Head of caudate nucleus (tissue), 42 donors: Measurements from ENCODE around the gene SLC27A1.
"Not testable (repeated sequence)": the region's sequence is repeated elsewhere in the genome, so short reads cannot be mapped to it uniquely, and the experiment has no call there.

Experiments used
- DNase-seq, 42 donors: peaks; one replicate each; pipeline versions ENCODE4 v3.0.0 to v3.0.0-alpha.2; 2020 to 2021; ENCODE audit warnings: mixed read lengths in 7 of 42
- intact Hi-C: fragments of 100-400 bp; cut with DNase I; formaldehyde crosslinking; loops from one replicate; pipeline ENCODE4 v1.15.0; 2022

SLC27A1 gene

DNA sequence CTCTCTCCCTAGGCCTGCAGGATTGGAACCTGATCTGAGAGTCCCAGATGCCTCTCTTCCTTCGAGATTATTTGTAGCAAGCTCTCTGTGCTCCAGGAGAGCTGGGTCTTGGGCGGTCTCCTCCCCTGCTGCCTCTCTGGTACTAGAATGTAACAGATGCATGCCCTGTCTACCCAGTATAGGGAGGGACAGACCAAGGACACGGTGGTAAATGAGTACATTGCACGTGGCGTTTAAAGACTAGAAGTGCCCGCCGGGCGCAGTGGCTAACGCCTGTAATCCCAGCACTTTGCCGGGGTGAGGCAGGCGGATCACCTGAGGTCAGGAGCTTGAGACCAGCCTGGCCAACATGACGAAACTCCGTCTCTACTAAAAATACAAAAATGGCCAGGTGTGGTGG lies 11.7 kb downstream of the SLC27A1 start:
- DNase-seq: no peak
- intact Hi-C loops: no loop called here

DNA sequence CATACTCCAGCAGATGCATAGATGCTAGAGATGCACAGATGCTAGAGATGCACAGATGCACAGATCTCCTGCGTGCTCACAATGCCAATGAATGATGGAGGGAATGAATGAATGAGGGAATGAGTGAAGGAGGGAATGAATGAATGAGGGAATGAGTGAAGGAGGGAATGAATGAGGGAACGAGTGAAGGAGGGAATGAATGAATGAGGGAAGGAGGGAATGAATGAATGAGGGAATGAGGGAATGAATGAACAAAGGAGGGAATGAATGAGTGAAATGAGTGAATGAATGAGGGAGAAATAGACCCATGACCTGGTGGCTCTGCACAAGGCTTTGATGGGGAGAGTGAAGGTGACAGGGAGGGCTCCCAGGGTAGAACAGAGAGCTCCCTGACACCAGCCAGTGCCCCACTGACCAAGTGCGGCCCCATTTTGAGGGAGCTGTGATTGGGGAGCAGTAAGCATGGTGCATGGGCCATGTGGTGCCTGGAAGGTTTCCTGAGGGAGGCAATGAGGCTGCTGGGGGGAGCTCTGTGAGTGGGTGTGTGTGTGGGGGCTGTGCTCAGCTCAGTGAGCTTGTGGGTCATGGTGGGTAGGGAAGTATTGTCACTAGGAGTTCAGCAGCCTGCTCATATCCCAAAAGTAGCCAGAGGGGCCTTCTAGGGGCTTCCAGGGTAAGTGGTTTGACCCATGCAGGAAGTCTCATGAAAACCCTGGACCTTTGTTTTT lies 12.7 kb downstream of the SLC27A1 start:
- intact Hi-C loops: no loop called here
- DNase-seq: peak in 14 of 42 donors; percentile 24 to 70 (median 47)

DNA sequence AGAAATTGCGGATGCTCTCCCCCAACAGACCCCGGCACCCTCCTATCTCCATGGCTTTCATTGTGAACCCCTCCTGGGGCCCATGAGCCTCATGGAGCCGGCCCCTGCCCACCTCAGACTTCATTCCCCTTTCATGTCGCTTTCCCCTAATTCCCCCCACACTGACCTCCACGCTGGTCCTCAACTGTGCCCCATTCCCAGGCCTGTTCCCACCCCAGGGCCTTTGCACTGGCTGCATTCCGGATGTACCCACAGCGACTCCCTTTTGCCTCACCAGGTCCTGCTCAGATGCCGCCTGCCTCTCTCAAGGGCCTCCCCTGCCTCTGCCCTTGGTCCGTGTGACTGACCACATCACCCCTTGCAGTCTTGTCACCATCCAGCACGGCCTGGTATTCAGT lies 13.3 kb downstream of the SLC27A1 start:
- intact Hi-C loops: no loop called here
- no peak for DNase-seq

DNA sequence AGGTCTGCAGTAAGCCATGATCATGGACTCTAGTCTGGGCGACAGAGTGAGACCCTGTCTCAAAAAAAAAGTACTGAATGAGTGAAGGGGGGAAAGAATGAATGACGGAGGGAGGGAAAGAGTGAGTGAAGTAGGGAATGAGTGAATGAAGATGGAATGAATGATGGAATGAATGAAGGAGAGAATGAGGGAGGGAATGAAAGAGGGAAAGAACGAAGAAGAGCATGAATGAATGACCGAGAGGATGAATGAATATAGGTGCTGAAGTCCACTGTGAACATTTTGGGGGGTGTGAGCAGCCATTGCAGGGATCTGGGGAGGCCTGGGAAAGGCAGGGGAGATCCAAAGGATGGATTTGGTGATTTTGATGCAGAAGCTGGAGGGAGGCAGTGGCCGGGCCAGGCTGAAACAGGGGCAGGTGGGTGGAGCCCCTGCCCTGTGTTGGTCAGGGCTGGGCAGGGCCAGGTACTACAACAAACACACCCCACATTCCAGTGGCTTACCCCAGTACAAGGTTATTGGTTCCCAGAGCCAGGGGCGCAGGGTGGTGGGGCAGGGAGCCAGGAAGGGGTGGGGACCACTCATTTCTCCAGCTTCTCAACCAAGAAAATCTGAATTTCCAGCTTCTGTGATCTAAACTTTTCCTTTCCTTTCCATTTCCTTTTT lies 14.3 kb downstream of the SLC27A1 start:
- DNase-seq: no peak
- intact Hi-C loops: no loop called here

DNA sequence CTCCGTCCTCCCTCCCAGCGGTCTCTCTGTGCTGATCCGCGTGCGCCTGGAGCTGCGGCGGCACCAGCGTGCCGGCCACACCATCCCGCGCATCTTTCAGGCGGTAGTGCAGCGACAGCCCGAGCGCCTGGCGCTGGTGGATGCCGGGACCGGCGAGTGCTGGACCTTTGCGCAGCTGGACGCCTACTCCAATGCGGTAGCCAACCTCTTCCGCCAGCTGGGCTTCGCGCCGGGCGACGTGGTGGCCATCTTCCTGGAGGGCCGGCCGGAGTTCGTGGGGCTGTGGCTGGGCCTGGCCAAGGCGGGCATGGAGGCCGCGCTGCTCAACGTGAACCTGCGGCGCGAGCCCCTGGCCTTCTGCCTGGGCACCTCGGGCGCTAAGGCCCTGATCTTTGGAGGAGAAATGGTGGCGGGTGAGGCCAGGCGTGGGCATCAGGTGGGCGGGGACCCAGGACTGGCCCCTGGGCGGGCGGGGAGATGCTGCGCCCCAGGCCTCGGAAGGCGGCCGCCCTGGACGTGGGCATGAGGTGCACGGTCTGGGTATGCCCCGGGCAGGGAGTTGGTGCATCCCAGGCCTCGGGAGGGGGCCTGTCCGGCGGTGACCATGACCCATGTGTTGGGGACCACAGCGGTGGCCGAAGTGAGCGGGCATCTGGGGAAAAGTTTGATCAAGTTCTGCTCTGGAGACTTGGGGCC lies 16.4 kb downstream of the SLC27A1 start:
- DNase-seq: no peak
- intact Hi-C loops: no loop called here

DNA sequence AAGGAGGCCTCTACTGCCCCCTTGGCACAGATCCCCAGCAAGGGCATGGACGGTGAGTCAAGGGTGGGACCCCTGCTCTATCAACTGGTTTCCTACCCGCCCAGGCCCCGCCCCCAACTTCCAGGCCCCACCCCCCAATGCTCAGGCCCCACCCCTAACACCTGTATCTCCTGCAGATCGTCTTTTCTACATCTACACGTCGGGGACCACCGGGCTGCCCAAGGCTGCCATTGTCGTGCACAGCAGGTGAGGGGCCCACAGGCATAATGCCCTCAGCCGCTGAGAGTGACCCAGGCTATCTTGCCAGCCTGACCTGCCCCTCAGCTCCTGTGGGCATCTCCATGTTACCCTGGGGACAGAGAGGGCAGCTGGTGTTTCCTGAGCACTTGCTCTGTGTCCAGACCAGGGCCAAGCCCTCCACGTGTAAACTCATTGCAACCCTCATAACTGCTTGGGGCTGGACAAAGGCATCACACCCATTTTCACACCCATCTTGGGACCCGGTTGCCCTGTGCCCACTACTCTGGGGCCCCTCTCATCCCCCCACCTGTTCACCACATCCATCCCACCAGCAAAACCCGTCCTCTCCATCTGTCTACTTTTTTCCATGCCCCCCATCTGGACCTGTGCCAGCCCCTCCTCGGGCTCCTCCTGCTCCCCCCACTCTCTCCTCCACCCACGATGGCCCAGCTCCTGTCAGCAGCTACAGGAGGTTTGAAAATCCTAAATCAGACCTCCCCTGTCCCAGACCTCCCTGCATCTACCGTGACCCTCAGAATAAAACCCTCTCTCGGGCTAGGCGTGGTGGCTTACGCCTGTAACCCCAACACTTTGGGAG lies 17.2 kb downstream of the SLC27A1 start:
- intact Hi-C loops: no loop called here
- DNase-seq: no peak

DNA sequence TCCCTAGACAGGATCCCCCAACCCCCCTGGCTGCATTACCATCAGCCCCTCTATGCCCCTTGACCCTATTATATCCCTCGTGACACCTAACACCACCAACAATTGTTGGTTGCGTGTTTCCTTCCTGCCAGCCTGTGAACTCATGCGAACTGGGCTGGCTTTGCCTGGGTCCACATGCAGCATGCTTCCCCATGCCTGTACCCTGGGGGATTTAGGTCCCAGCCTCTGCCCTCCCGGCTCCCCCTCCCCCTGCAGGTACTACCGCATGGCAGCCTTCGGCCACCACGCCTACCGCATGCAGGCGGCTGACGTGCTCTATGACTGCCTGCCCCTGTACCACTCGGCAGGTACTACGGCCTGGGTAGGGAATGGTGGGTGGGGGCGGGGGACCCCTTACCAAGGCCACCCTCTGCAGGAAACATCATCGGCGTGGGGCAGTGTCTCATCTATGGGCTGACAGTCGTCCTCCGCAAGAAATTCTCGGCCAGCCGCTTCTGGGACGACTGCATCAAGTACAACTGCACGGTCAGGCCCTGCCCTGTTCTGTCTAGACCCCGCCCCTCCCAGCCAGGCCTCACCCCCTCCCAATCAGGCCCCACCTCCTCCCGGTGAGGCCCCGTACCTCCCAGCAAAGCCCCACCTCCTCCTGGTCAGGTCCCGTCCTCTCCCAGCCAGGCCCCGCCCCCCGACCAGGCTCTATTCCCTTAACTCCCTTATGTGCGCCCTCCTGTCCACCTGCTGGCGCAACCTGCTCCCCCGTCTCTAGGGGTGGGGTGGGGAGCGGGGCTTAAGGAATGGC lies 18.5 kb downstream of the SLC27A1 start:
- peak in 1 of 42 donors; percentile 30 for DNase-seq
- intact Hi-C loops: no loop called here

DNA sequence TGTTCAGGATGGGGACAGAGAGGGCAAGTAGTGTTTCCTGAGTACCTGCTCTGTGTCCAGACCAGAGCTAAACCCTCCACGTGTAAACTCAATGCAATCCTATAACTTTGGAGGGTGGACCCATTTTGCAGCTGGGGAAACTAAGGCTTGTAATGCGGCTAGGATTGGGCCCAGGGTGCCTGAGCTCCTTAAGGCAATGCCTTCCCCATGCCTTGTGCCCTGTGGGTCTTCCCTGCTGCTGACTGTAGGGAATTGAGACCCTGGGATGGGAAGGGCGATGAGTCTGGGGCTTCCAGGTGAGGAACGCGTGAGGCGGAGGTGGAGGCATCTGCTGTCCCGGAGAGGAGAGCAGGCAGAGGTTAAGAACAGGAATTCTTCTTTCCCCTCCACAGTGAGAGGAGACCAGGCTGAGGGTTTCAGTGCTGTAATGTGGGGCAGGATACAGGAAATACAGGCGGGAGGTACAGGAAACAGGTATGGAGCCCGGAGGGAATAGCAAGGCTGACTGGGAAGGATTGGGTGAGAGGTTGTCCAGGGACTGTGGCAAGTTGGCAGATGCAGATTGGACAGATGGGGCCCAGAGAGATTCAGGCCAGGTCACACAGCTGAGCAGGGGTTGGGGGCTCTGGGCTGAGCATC lies 19.2 kb downstream of the SLC27A1 start:
- intact Hi-C loops: no loop called here
- no peak for DNase-seq

DNA sequence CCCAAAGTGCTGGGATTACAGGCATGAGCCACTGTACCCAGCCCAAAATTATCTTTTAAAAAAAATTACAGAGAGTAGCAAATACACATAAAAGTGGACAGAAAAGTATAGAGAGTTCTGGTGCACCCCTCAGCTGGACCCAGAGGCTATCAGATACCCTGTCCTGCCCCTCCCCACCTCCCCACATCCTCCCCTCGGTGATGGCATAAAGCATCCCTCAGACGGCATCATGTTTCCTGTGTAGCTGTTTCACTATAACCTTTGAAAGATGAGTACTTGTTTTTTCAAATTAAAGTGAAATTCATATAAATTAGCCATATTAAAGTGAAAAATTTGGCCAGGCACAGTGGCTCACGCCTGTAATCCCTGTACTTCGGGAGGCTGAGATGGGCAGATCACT lies 20.1 kb downstream of the SLC27A1 start:
- intact Hi-C loops: no loop called here
- no peak for DNase-seq

DNA sequence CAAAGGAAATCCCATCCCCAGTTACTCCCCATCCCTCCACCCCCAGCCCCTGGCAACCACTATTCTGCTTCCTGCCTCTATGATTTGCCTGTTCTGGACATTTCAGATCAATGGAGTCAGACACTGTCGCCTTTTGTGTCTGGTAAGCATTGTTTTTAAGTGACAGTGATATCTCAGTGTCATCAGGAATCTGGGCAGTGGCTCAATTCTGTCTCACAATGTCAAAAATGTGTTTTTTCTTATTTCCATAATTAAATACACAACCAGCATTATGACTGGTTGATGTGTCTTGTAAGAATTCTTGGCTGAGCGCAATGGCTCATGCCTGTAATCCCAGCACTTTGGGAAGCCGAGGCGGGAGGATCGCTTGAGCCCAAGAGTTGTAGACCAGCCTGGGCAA lies 21.0 kb downstream of the SLC27A1 start:
- intact Hi-C loops: no loop called here
- DNase-seq: peak in 1 of 42 donors; percentile 60

DNA sequence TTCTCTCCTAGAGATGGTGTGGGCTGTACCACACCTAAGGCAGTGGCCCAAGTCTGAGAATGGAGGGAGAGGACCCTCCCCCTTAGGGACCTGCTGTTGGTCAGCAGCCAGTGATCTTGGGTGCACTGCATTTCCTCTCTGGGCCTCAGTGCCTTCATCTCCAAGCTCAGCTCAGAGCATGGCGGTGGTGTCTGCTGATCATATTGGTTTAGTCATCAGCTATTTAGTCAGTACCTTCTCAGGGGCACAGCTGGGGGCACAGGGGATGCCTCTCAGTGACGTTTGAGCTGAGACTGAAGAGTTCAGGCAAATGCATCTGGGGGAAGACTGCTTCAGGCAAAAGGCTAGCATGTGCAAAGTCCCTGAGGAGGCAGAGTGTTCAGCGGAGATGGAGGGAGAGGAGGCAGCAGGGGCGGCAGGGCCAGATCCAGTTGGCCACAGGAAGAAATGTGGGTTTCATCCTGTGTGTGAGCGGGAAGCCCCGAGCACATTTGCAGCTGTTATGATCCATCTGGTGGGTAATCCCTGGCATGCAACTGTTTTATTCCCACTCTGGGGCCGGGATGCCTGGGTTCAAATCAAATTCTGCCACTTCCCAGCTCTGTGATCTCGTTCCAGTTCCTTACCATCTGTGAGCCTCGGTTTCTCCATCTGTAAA lies 25.4 kb downstream of the SLC27A1 start:
- DNase-seq: no peak
- intact Hi-C loops: no loop called here

DNA sequence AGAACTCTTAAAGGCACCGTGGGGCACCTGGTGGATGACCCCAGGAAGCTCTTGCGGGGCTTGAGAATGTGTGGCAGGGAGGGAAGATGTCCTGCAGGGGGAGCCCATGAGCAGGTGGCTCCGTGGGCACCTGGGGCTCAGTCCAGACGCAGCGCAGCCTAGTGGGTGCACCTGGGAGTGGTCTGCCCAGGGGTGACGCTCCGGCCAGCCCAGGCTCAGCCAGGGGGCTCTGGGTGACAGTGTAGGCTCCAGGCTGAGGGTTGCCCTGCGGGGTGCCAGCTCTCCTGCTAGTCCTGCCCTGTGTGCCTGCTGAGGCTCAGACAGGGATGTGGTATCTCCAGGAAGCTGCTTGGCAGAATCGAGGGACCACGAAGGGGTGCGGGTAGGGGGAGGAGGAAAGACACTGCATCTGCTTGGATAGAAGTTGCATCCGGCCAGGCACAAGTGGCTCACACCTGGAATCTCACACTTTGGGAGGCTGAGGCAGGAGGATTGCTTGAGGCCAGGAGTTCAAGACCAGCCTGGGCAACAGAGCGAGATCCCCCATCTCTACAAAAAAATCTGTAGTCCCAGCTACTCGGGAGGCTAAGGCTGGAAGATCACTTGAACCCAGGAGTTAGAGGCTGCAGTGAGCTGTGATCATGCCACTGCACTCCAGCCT lies 26.1 kb downstream of the SLC27A1 start:
- DNase-seq: peak in 38 of 42 donors; percentile 23 to 86 (median 60)
- intact Hi-C loops: no loop called here

DNA sequence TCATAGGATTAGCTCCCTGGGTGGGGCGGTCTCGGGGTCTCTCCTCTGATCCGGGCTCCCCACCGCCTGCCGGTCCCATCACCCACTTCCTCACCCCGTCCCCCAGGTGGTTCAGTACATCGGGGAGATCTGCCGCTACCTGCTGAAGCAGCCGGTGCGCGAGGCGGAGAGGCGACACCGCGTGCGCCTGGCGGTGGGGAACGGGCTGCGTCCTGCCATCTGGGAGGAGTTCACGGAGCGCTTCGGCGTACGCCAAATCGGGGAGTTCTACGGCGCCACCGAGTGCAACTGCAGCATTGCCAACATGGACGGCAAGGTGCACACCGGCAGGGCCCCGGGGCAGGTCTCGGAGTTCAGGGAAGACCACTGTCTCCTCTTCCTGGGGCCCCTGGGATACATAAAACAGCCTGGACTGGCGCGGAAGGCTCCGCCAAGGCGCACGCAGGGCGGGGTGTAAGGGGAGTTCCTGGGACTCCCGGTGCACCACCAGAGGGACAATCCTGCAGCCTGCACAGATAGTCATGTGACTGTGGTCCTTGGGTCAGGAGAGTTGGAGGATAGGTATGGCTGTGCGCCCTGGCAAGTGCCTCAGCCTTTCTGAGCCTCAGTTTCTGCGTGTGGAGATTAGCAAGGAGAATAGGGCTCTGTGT lies 26.9 kb downstream of the SLC27A1 start:
- DNase-seq: no peak
- intact Hi-C loops: no loop called here

DNA sequence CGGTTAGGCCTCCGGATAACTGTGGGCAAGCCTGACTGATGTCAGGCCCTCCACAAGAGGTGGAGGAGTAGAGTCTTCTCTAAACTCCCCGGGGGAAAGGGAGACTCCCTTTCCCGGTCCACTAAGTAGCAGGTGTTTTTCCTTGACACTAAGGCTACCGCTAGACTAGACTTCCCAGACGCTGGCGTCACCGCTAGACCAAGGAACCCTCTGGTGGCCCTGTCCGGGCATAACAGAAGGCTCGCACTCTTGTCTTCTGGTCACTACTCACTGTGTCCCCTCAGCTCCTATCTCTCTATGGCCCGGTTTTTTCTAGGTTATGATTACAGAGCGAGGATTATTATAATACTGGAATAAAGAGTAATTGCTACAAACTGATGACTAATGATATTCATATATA lies 28.7 kb downstream of the SLC27A1 start:
- peak in 7 of 42 donors; percentile 45 to 73 (median 55) for DNase-seq
- intact Hi-C loops: not testable (repeated sequence)

DNA sequence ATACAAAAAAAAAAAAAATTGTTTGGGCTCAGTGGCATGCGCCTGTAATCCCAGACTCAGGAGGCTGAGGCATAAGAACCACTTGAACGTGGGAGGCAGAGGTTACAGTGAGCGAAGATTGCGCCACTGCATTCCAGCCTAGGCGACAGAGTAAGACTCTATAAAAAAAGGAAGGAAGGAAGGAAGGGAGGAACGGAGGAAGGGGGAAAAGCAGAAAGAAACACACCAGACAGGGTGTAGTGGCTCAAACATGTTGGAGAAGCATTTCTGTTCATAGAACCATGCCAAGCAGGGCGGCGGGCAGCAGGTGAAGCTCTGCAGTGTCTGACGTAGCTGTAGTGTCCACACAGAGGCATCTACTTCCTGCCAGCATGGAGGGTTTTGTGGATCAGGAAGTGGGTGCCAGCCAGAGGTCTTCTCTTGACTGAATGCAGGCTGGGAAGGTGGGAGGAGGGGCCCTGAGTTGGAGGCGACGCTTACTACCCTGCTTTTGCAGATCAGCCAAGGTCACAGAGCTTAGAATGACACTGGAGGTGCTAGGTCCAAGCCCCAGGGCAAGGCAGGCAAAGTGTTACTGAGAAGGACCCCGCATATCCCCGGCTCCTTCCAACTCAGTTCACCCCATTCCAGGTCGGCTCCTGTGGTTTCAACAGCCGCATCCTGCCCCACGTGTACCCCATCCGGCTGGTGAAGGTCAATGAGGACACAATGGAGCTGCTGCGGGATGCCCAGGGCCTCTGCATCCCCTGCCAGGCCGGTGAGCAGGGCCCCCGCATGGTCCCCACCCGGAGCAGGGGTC lies 29.5 kb downstream of the SLC27A1 start:
- DNase-seq: peak in 17 of 42 donors; percentile 24 to 68 (median 39)
- intact Hi-C loops: no loop called here
